HCT116 (cell line): ENCODE data around the gene SPAG6. TPM values are rescaled to one million over a fixed set of nuclear protein-coding genes. Genes with fewer than 3 reads are reported as not detected.
A peak's percentile ranks its signal among the peaks of the same experiment; 100 is the strongest.

Experiments used
- ATAC-seq: fragments of 200-7000 bp; cut with Tn5 transposase; 2 replicates; pipeline ENCODE4 v1.9.1; 2020; ENCODE audit warnings: mild to moderate bottlenecking, moderate library complexity
- BruUV-seq: library from RNA; stranded (reverse); fragments of 400-500 nt; replicated peaks from 2 replicates; lab custom pipeline; 2021; lab: Mats Ljungman, UMichigan
- CTCF ChIA-PET: fragments of 300-600 bp; sonication (Branson Sonifier 250); formaldehyde crosslinking; loops from one replicate; lab custom pipeline; 2021; ENCODE audit warnings: antibody characterized with exemption; lab: Charles Lee
- POLR2A ChIA-PET: fragments of 300-600, 350-600 bp; sonication (Branson Sonifier 250); formaldehyde crosslinking; loops from one replicate; lab custom pipeline; 2021; ENCODE audit warnings: antibody characterized with exemption; lab: Charles Lee
- RAD21 ChIA-PET, 2 experiments: fragments of 300-600 bp; sonication (Branson Sonifier 250); formaldehyde crosslinking; loops; one replicate each; lab custom pipeline; 2023; ENCODE audit warnings: low total read pairs in 2 of 2; ENCODE audit not compliant: uncharacterized antibody in 2 of 2, unreplicated experiment in 2 of 2, low non-redundant PET in 1 of 2; lab: Charles Lee
- DNase-seq: peaks from one replicate; pipeline ENCODE4 v3.0.0-alpha.2; 2010; ENCODE audit warnings: low read depth, low spot score
- H2AFZ ChIP-seq: fragments of 200-600 bp; shearing (Covaris generic), sonication (generic); 2 replicates; pipeline ENCODE4 v1.6.1; 2017; ENCODE audit warnings: low read depth, mixed run types, mixed read lengths, antibody characterized with exemption, low read length; ENCODE audit not compliant: poor library complexity, severe bottlenecking
- H3K27ac ChIP-seq: 2 replicates; pipeline ENCODE4 v1.5.1; 2012; ENCODE audit warnings: low read depth, low read length
- H3K27me3 ChIP-seq: fragments of 200-600 bp; sonication (generic); 2 replicates; pipeline ENCODE4 v1.6.1; 2016; ENCODE audit warnings: mixed run types, low read length, mixed read lengths; ENCODE audit not compliant: insufficient read depth
- H3K36me3 ChIP-seq, 2 experiments: fragments of 200-500 bp in 1 of 2; fragments of 200-600 bp in 1 of 2; sonication (Bioruptor generic) in 1 of 2; sonication (generic) in 1 of 2; 2 replicates each; pipeline versions ENCODE4 v1.5.1 to v1.6.1; 2014 to 2016; ENCODE audit warnings: low read length in 2 of 2, inconsistent platforms in 1 of 2, mixed read lengths in 1 of 2, mixed run types in 1 of 2; ENCODE audit not compliant: insufficient read depth in 2 of 2, control insufficient read depth in 1 of 2
- H3K4me1 ChIP-seq, 2 experiments: fragments of 200-600 bp in 1 of 2; sonication (generic) in 1 of 2; 2 replicates each; pipeline versions ENCODE4 v1.5.1 to v1.6.1; 2012 to 2017; ENCODE audit warnings: low read length in 2 of 2, inconsistent platforms in 1 of 2, mild to moderate bottlenecking in 1 of 2, mixed read lengths in 1 of 2, mixed run types in 1 of 2, moderate library complexity in 1 of 2; ENCODE audit not compliant: insufficient read depth in 2 of 2, control insufficient read depth in 1 of 2
- H3K4me2 ChIP-seq: fragments of 200-600 bp; sonication (generic); 2 replicates; pipeline ENCODE4 v1.6.1; 2017; ENCODE audit warnings: mixed run types, low read length, mixed read lengths
- H3K4me3 ChIP-seq, 2 experiments: fragments of 200-600 bp in 1 of 2; sonication (generic) in 1 of 2; replicated peaks in 1 of 2; 2 replicates each; pipeline ENCODE4 v1.5.1; 2011 to 2016; ENCODE audit warnings: low read length in 2 of 2, control low read depth in 1 of 2, low read depth in 1 of 2, mild to moderate bottlenecking in 1 of 2, mixed read lengths in 1 of 2, mixed run types in 1 of 2
- H3K79me2 ChIP-seq: fragments of 200-600 bp; sonication (generic); 2 replicates; pipeline ENCODE4 v1.6.1; 2017; ENCODE audit warnings: mild to moderate bottlenecking, mixed run types, low read length, moderate library complexity, mixed read lengths; ENCODE audit not compliant: insufficient read depth
- H3K9ac ChIP-seq: fragments of 200-600 bp; sonication (generic); 2 replicates; pipeline ENCODE4 v1.6.1; 2016; ENCODE audit warnings: low read length, mixed read lengths
- H3K9me2 ChIP-seq: fragments of 200-600 bp; sonication (generic), shearing (Covaris generic); 2 replicates; pipeline ENCODE4 v1.6.1; 2017; ENCODE audit warnings: mixed run types, mild to moderate bottlenecking, moderate library complexity; ENCODE audit not compliant: insufficient read depth
- H3K9me3 ChIP-seq, 2 experiments: fragments of 200-500 bp in 1 of 2; fragments of 200-600 bp in 1 of 2; sonication (Bioruptor generic) in 1 of 2; sonication (generic) in 1 of 2; 2 replicates each; pipeline ENCODE4 v1.6.1; 2014 to 2017; ENCODE audit warnings: low read length in 2 of 2, mixed read lengths in 2 of 2, inconsistent platforms in 1 of 2, low read depth in 1 of 2, mild to moderate bottlenecking in 1 of 2, mixed run types in 1 of 2, moderate library complexity in 1 of 2; ENCODE audit not compliant: control insufficient read depth in 1 of 2, insufficient read depth in 1 of 2
- H4K20me1 ChIP-seq: fragments of 200-600 bp; sonication (generic), shearing (Covaris generic); 2 replicates; pipeline ENCODE4 v1.6.1; 2017; ENCODE audit warnings: mixed run types, mild to moderate bottlenecking, moderate library complexity; ENCODE audit not compliant: insufficient read depth
- ATF3 ChIP-seq: IDR thresholded peaks from 2 replicates; pipeline ENCODE4 v1.6.1; 2012
- CEBPB ChIP-seq: IDR thresholded peaks from 2 replicates; pipeline ENCODE4 v1.6.1; 2012; ENCODE audit warnings: low read depth
- CTCF ChIP-seq, 3 experiments: fragments of 200-600 bp in 1 of 3; sonication (generic) in 1 of 3; IDR thresholded peaks in 2 of 3; conservative IDR thresholded peaks in 1 of 3; 2 replicates each; pipeline ENCODE4 v1.5.1; 2012 to 2017; ENCODE audit warnings: low read depth in 2 of 3, low read length in 2 of 3, antibody characterized with exemption in 1 of 3, borderline replicate concordance in 1 of 3, control low read depth in 1 of 3, mild to moderate bottlenecking in 1 of 3, mixed read lengths in 1 of 3, mixed run types in 1 of 3, moderate library complexity in 1 of 3; ENCODE audit not compliant: insufficient read depth in 1 of 3
- EGR1 ChIP-seq: IDR thresholded peaks from 2 replicates; pipeline ENCODE4 v1.6.1; 2012; ENCODE audit warnings: low read depth
- EZH2 ChIP-seq: fragments of 200-600 bp; sonication (generic); IDR thresholded peaks from 2 replicates; pipeline ENCODE4 v1.6.1; 2017; ENCODE audit warnings: antibody characterized with exemption, mixed run types
- POLR2A ChIP-seq: IDR thresholded peaks from 2 replicates; pipeline ENCODE4 v1.7.0; 2011; ENCODE audit warnings: borderline replicate concordance; ENCODE audit not compliant: insufficient read depth, insufficient read length; ENCODE audit errors: extremely low read depth
- POLR2AphosphoS5 ChIP-seq: IDR thresholded peaks from 2 replicates; pipeline ENCODE4 v1.6.1; 2011; ENCODE audit warnings: mild to moderate bottlenecking, low read depth, low read length, moderate library complexity
- SRF ChIP-seq: IDR thresholded peaks from 2 replicates; pipeline ENCODE4 v1.6.1; 2012; ENCODE audit warnings: low read depth
- TCF7L2 ChIP-seq: IDR thresholded peaks from 2 replicates; pipeline ENCODE4 v1.7.0; 2011; ENCODE audit warnings: borderline replicate concordance, inconsistent platforms; ENCODE audit not compliant: insufficient read depth, insufficient read length; ENCODE audit errors: extremely low read depth
- YY1 ChIP-seq: IDR thresholded peaks from 2 replicates; pipeline ENCODE4 v1.6.1; 2011; ENCODE audit warnings: low read length, low read depth, moderate library complexity, mild to moderate bottlenecking; ENCODE audit not compliant: insufficient replicate concordance; ENCODE audit errors: extremely low read depth
- ZBTB33 ChIP-seq: IDR thresholded peaks from 2 replicates; pipeline ENCODE4 v1.6.1; 2011; ENCODE audit warnings: mild to moderate bottlenecking, low read length, moderate library complexity; ENCODE audit not compliant: insufficient replicate concordance; ENCODE audit errors: extremely low read depth
- ZFX ChIP-seq: fragments of 450-650 bp; IDR thresholded peaks from 2 replicates; pipeline ENCODE4 v1.6.1; 2017
- intact Hi-C: fragments of 100-400 bp; cut with micrococcal nuclease; formaldehyde crosslinking; loops from 2 replicates; pipeline ENCODE4 v1.10.0; 2022
- total RNA-seq: library from RNA; stranded (reverse); gene quantifications from one replicate; pipeline ENCODE4 v1.2.1, GENCODE V29; 2021; ENCODE audit not compliant: unreplicated experiment

SPAG6 gene
- total RNA-seq, 1 experiment from 2014 or later, result not detected

- no peak for TF ChIP-seq CTCF (IDR thresholded peaks at IDR 0.05 in 2 of 3, conservative IDR thresholded peaks at IDR 0.05 in 1 of 3; ENCODE audit: borderline replicate concordance in 1 of 3, insufficient read depth in 1 of 3, low read depth in 2 of 3, low read length in 2 of 3)
- TF ChIP-seq POLR2AphosphoS5, result peak; percentile 96
- peak; percentile 98 for TF ChIP-seq ZFX
- peak; percentile 58 for TF ChIP-seq YY1
Measured at GRCh38 chr10:22436893-22437619, 91.8 kb downstream of the SPAG6 start (continued).

- Histone ChIP-seq H3K9me3 (no peaks in the 10 kb centered on the region), H3K4me1 (peaks cover 25 to 53% of the 10 kb centered on the region in 2 experiments), H2AFZ (no peak overlapping the region), H3K27me3 (no peaks in the 10 kb centered on the region), H3K79me2 (peaks cover 5% of the 10 kb centered on the region), H3K4me3 (peak overlapping the region; percentile 60 to 71), H3K9me2 (no peaks in the 10 kb centered on the region), H4K20me1 (no peaks in the 10 kb centered on the region), H3K9ac (peak overlapping the region; percentile 70), H3K27ac (peak overlapping the region; percentile 91), H3K4me2 (peak overlapping the region; percentile 85), H3K36me3 (no peaks in the 10 kb centered on the region)
- POLR2A ChIA-PET, result interaction anchor here (1.9 kb wide), 1 partner anchor 113 kb away, joined by 4 read pairs; no protein-coding TSS in a partner anchor
- BruUV-seq, result TSS peak; percentile 82
- RAD21 ChIA-PET, result no interaction called here
- intact Hi-C loops, result loop anchor here (5.0 to 10.0 kb wide), 2 partner anchors 549 to 627 kb away; no protein-coding TSS in a partner anchor
- ATAC-seq, result peak; percentile 3
- CTCF ChIA-PET, result no interaction called here
- TF ChIP-seq EZH2, result no peak
- no peak for TF ChIP-seq ATF3
- no peak for TF ChIP-seq ZBTB33
- no peak for TF ChIP-seq EGR1
- TF ChIP-seq SRF, result no peak
- no peak for TF ChIP-seq POLR2AphosphoS5
- TF ChIP-seq TCF7L2, result no peak
- no peak for TF ChIP-seq POLR2A
- TF ChIP-seq CEBPB, result no peak
- no peak for TF ChIP-seq YY1
- TF ChIP-seq, all 23 proteins: peak for 0
- no peak for DNase-seq
Measured at GRCh38 chr10:22437620-22438588, 92.6 kb downstream of the SPAG6 start.
